HepG2 (cell line): Measurements from ENCODE around the gene PRR9. TPM values are rescaled to one million over a fixed set of nuclear protein-coding genes. Genes with fewer than 3 reads are reported as not detected.

Source experiments
- ATAC-seq: fragments of 200-7000 bp; cut with Tn5 transposase; 3 replicates; pipeline ENCODE4 v1.9.1; 2020; ENCODE audit warnings: mild to moderate bottlenecking, moderate library complexity
- BruUV-seq: library from RNA; stranded (reverse); fragments of 400-500 nt; replicated peaks from 2 replicates; lab custom pipeline; 2021; lab: Mats Ljungman, UMichigan
- CTCF ChIA-PET: fragments of 300-600 bp; formaldehyde crosslinking; extraction: SDS; loops from one replicate; lab custom pipeline; 2021; ENCODE audit warnings: low total read pairs, inconsistent platforms, low intra/inter-chr PET ratio; lab: Yijun Ruan, JAX
- POLR2A ChIA-PET: fragments of 350-600 bp; sonication (Branson Sonifier 250); formaldehyde crosslinking; loops from one replicate; lab custom pipeline; 2020; ENCODE audit warnings: antibody characterized with exemption, inconsistent platforms; lab: Yijun Ruan, JAX
- DNase-seq: peaks from one replicate; pipeline ENCODE4 v3.0.0-alpha.2; 2015; ENCODE audit warnings: low spot score
- FAIRE-seq: peaks from 3 replicates; lab custom pipeline; 2011; peaks lifted over from hg19 to GRCh38; lab: Jason Lieb, UNC
- H2AFZ ChIP-seq: one replicate; pipeline ENCODE4 v1.6.1; 2011; ENCODE audit warnings: low read length, inconsistent platforms
- H3K27ac ChIP-seq: fragments of 300-600 bp; 3 replicates; pipeline ENCODE4 v1.8.0; 2011; ENCODE audit warnings: mixed run types, mild to moderate bottlenecking, mixed read lengths, low read length, inconsistent platforms; ENCODE audit not compliant: insufficient read depth; ENCODE audit errors: extremely low read length
- H3K27me3 ChIP-seq, 2 experiments: fragments of 200-600 bp in 1 of 2; 2 replicates in 1 of 2; 3 replicates in 1 of 2; pipeline versions ENCODE4 v1.6.0 to v1.8.0; 2011; ENCODE audit warnings: low read length in 2 of 2, mild to moderate bottlenecking in 2 of 2, moderate library complexity in 2 of 2, inconsistent platforms in 1 of 2; ENCODE audit not compliant: insufficient read depth in 2 of 2, control insufficient read depth in 1 of 2
- H3K36me3 ChIP-seq, 2 experiments: fragments of 200-600 bp in 1 of 2; replicated peaks in 1 of 2; 2 replicates in 1 of 2; 3 replicates in 1 of 2; pipeline versions ENCODE4 v1.5.1 to v1.8.0; 2011; ENCODE audit warnings: low read length in 2 of 2, inconsistent platforms in 1 of 2; ENCODE audit not compliant: insufficient read depth in 2 of 2, control insufficient read depth in 1 of 2
- H3K4me1 ChIP-seq: 2 replicates; pipeline ENCODE4 v1.5.1; 2012; ENCODE audit warnings: low read length, inconsistent platforms; ENCODE audit not compliant: insufficient read depth
- H3K4me2 ChIP-seq: 2 replicates; pipeline ENCODE4 v1.6.0; 2011; ENCODE audit warnings: low read depth, low read length, inconsistent platforms
- H3K4me3 ChIP-seq, 3 experiments: fragments of 200-600 bp in 1 of 3; sonication (generic), shearing (Covaris generic) in 1 of 3; replicated peaks in 1 of 3; 2 replicates each; pipeline ENCODE4 v1.5.1; 2011 to 2016; ENCODE audit warnings: low read length in 3 of 3, inconsistent platforms in 2 of 3, low read depth in 2 of 3, mild to moderate bottlenecking in 2 of 3, control low read depth in 1 of 3, mixed read lengths in 1 of 3; ENCODE audit not compliant: insufficient read depth in 1 of 3
- H3K79me2 ChIP-seq: one replicate; pipeline ENCODE4 v1.6.1; 2011; ENCODE audit warnings: low read length, inconsistent platforms; ENCODE audit not compliant: insufficient read depth
- H3K9ac ChIP-seq: 2 replicates; pipeline ENCODE4 v1.6.0; 2011; ENCODE audit warnings: mild to moderate bottlenecking, low read depth, low read length, inconsistent platforms; ENCODE audit not compliant: insufficient read depth
- H3K9me3 ChIP-seq: 2 replicates; pipeline ENCODE4 v1.5.1; 2012; ENCODE audit warnings: mild to moderate bottlenecking, low read length
- H4K20me1 ChIP-seq: 2 replicates; pipeline ENCODE4 v1.6.0; 2011; ENCODE audit warnings: inconsistent platforms, mild to moderate bottlenecking, low read length, moderate library complexity; ENCODE audit not compliant: insufficient read depth
- ARNTL ChIP-seq: sonication (generic); formaldehyde crosslinking; IDR thresholded peaks from 2 replicates; pipeline ENCODE4 v1.4.0; 2020; ENCODE audit warnings: mild to moderate bottlenecking, missing genetic modification reagents
- BRCA1 ChIP-seq: sonication (generic); formaldehyde crosslinking; IDR thresholded peaks from 2 replicates; pipeline ENCODE4 v1.4.0; 2020; ENCODE audit warnings: missing genetic modification reagents
- FOXK2 ChIP-seq: fragments of 450-650 bp; IDR thresholded peaks from 2 replicates; pipeline ENCODE4 v1.6.1; 2016
- NFIB ChIP-seq: sonication (generic); formaldehyde crosslinking; IDR thresholded peaks from 2 replicates; pipeline ENCODE4 v1.9.0; 2021; ENCODE audit warnings: missing genetic modification reagents, mild to moderate bottlenecking, borderline replicate concordance
- SALL1 ChIP-seq: sonication (generic); formaldehyde crosslinking; IDR thresholded peaks from 2 replicates; pipeline ENCODE4 v1.8.0; 2022; ENCODE audit warnings: mild to moderate bottlenecking, missing genetic modification reagents
- ZC3H4 ChIP-seq: sonication (generic); formaldehyde crosslinking; IDR thresholded peaks from 2 replicates; pipeline ENCODE4 v1.4.0; 2020; ENCODE audit warnings: missing genetic modification reagents, borderline replicate concordance
- WGBS: methylation state at CpG from one replicate; pipeline ENCODE4 v1.1.6; 2017; ENCODE audit warnings: low lambda C conversion rate; 5-methylcytosine and 5-hydroxymethylcytosine counted together
- in situ Hi-C: cut with HindIII; loops from 2 replicates; pipeline ENCODE4 v1.10.0; 2017; ENCODE audit warnings: low pct_unique_long_range_greater_than_20kb; ENCODE audit not compliant: extremely low pct_ligation_motif_present
- intact Hi-C: fragments of 100-400 bp; cut with micrococcal nuclease; formaldehyde crosslinking; loops from one replicate; pipeline ENCODE4 v1.10.0; 2022; ENCODE audit not compliant: unreplicated experiment
- polyA plus RNA-seq, 8 experiments: library from polyadenylated mRNA; depleted of rRNA in 3 of 8; stranded (reverse) in 7 of 8; unstranded in 1 of 8; fragments of >200 nt; fragmentation: Illumina TruSeq in 4 of 8; extraction: Trizol in 4 of 8; gene quantifications; 2 replicates each; pipeline versions ENCODE4 v1.2.1 to v1.2.3, GENCODE V29; 2011 to 2016; ENCODE audit warnings: low read depth in 4 of 8, missing spikeins in 1 of 8, mixed read lengths in 1 of 8; ENCODE audit not compliant: insufficient read depth in 1 of 8
- total RNA-seq, 5 experiments: library from RNA; depleted of rRNA; stranded (reverse); fragments of >200 nt; fragmentation: Illumina TruSeq; extraction: Trizol; gene quantifications; 2 replicates each; pipeline ENCODE4 v1.2.3, GENCODE V29; 2016; ENCODE audit warnings: low read depth in 1 of 5
- TF ChIP-seq, protein P1 (sequence below): sonication (generic); formaldehyde crosslinking; IDR thresholded peaks from 2 replicates; pipeline ENCODE4 v1.5.1; 2020; ENCODE audit warnings: mild to moderate bottlenecking, moderate library complexity, missing genetic modification reagents
- TF ChIP-seq, protein P2 (sequence below): sonication (generic); formaldehyde crosslinking; IDR thresholded peaks from 2 replicates; pipeline ENCODE4 v1.4.0; 2020; ENCODE audit warnings: mild to moderate bottlenecking, missing genetic modification reagents
- TF ChIP-seq, protein P3 (sequence below): IDR thresholded peaks from 2 replicates; pipeline ENCODE4 v1.6.1; 2016; ENCODE audit warnings: low read depth, missing genetic modification reagents, missing compliant biosample characterization
- TF ChIP-seq, protein P4 (sequence below): sonication (generic); formaldehyde crosslinking; IDR thresholded peaks from 2 replicates; pipeline ENCODE4 v1.8.1; 2023; ENCODE audit warnings: mild to moderate bottlenecking, moderate library complexity, missing genetic modification reagents
- TF ChIP-seq, protein P5 (sequence below): sonication (generic); formaldehyde crosslinking; IDR thresholded peaks from 2 replicates; pipeline ENCODE4 v1.4.0; 2020; ENCODE audit warnings: missing genetic modification reagents
- TF ChIP-seq, protein P6 (sequence below): sonication (generic); formaldehyde crosslinking; IDR thresholded peaks from 2 replicates; pipeline ENCODE4 v1.4.0; 2020; ENCODE audit warnings: missing genetic modification reagents

Gene PRR9
- total and polyA plus RNA-seq, 2 of the 13 experiments (the other 11 are each of a cell fraction or from before 2014, with no cell fraction given) = not detected

DNA sequence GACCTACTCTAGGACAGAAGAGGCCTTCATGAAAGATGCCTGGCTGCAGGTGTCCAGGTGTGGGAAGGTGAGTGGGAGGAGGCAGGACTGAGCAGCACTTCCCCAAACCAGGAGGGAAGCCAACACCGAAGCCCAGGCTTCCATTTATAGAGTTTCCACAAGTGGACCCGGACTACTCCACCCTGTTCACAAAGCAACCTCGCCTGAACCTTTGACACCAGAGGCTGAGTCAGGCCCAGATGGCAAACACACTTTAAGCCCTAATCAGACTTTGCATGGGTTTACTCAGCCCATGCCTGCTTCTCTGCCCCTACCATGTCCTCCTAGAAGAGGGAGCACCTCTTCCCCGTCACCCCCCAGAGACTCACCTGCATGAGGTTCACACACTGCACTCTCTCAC lies 14.0 kb downstream of the PRR9 start:
- peak; percentile 66 for ATAC-seq
- TF ChIP-seq, protein P1, sequence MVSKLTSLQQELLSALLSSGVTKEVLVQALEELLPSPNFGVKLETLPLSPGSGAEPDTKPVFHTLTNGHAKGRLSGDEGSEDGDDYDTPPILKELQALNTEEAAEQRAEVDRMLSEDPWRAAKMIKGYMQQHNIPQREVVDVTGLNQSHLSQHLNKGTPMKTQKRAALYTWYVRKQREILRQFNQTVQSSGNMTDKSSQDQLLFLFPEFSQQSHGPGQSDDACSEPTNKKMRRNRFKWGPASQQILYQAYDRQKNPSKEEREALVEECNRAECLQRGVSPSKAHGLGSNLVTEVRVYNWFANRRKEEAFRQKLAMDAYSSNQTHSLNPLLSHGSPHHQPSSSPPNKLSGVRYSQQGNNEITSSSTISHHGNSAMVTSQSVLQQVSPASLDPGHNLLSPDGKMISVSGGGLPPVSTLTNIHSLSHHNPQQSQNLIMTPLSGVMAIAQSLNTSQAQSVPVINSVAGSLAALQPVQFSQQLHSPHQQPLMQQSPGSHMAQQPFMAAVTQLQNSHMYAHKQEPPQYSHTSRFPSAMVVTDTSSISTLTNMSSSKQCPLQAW (CRISPR knock-in tag) = no peak
- TF ChIP-seq ARNTL (CRISPR knock-in tag) (no peak), ZC3H4 (CRISPR knock-in tag) (no peak), SALL1 (no peak), FOXK2 (no peak), BRCA1 (CRISPR knock-in tag) (no peak), NFIB (CRISPR knock-in tag) (no peak)
- TF ChIP-seq, protein P2, sequence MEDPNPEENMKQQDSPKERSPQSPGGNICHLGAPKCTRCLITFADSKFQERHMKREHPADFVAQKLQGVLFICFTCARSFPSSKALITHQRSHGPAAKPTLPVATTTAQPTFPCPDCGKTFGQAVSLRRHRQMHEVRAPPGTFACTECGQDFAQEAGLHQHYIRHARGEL = no peak
- TF ChIP-seq, protein P3, sequence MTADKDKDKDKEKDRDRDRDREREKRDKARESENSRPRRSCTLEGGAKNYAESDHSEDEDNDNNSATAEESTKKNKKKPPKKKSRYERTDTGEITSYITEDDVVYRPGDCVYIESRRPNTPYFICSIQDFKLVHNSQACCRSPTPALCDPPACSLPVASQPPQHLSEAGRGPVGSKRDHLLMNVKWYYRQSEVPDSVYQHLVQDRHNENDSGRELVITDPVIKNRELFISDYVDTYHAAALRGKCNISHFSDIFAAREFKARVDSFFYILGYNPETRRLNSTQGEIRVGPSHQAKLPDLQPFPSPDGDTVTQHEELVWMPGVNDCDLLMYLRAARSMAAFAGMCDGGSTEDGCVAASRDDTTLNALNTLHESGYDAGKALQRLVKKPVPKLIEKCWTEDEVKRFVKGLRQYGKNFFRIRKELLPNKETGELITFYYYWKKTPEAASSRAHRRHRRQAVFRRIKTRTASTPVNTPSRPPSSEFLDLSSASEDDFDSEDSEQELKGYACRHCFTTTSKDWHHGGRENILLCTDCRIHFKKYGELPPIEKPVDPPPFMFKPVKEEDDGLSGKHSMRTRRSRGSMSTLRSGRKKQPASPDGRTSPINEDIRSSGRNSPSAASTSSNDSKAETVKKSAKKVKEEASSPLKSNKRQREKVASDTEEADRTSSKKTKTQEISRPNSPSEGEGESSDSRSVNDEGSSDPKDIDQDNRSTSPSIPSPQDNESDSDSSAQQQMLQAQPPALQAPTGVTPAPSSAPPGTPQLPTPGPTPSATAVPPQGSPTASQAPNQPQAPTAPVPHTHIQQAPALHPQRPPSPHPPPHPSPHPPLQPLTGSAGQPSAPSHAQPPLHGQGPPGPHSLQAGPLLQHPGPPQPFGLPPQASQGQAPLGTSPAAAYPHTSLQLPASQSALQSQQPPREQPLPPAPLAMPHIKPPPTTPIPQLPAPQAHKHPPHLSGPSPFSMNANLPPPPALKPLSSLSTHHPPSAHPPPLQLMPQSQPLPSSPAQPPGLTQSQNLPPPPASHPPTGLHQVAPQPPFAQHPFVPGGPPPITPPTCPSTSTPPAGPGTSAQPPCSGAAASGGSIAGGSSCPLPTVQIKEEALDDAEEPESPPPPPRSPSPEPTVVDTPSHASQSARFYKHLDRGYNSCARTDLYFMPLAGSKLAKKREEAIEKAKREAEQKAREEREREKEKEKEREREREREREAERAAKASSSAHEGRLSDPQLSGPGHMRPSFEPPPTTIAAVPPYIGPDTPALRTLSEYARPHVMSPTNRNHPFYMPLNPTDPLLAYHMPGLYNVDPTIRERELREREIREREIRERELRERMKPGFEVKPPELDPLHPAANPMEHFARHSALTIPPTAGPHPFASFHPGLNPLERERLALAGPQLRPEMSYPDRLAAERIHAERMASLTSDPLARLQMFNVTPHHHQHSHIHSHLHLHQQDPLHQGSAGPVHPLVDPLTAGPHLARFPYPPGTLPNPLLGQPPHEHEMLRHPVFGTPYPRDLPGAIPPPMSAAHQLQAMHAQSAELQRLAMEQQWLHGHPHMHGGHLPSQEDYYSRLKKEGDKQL (CRISPR knock-in tag) = no peak
- TF ChIP-seq, protein P4, sequence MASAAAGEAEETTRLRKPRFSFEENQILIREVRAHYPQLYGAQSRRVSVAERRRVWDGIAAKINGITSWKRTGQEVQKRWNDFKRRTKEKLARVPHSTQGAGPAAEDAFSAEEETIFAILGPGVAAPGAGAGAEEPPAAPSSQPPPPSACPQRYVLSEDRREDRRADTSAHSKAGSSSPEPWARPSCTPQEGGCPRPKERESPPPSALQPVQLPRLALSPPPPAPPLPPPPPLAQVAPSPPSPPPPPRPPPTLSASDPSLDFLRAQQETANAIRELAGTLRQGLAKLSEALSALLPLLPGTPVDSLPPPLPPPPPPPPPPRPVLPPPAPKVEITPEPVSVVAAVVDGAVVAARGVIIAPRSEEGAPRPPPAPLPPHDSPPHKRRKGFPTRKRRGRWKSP (CRISPR knock-in tag) = no peak
- TF ChIP-seq, protein P5, sequence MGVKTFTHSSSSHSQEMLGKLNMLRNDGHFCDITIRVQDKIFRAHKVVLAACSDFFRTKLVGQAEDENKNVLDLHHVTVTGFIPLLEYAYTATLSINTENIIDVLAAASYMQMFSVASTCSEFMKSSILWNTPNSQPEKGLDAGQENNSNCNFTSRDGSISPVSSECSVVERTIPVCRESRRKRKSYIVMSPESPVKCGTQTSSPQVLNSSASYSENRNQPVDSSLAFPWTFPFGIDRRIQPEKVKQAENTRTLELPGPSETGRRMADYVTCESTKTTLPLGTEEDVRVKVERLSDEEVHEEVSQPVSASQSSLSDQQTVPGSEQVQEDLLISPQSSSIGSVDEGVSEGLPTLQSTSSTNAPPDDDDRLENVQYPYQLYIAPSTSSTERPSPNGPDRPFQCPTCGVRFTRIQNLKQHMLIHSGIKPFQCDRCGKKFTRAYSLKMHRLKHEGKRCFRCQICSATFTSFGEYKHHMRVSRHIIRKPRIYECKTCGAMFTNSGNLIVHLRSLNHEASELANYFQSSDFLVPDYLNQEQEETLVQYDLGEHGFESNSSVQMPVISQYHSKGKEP = no peak
- TF ChIP-seq, protein P6, sequence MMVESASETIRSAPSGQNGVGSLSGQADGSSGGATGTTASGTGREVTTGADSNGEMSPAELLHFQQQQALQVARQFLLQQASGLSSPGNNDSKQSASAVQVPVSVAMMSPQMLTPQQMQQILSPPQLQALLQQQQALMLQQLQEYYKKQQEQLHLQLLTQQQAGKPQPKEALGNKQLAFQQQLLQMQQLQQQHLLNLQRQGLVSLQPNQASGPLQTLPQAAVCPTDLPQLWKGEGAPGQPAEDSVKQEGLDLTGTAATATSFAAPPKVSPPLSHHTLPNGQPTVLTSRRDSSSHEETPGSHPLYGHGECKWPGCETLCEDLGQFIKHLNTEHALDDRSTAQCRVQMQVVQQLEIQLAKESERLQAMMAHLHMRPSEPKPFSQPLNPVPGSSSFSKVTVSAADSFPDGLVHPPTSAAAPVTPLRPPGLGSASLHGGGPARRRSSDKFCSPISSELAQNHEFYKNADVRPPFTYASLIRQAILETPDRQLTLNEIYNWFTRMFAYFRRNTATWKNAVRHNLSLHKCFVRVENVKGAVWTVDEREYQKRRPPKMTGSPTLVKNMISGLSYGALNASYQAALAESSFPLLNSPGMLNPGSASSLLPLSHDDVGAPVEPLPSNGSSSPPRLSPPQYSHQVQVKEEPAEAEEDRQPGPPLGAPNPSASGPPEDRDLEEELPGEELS (CRISPR knock-in tag) = no peak

More for the DNA sequence above, 14.0 kb downstream of the PRR9 start:
- FAIRE-seq = no peak
- in situ Hi-C loops = no loop called here
- no peaks in the 10 kb centered on the region for H4K20me1 ChIP-seq
- H3K27ac ChIP-seq = no peak overlapping the region
- no peaks in the 10 kb centered on the region for H3K79me2 ChIP-seq
- no peak for DNase-seq
- H3K4me2 ChIP-seq = no peak overlapping the region
- no TSS peak for BruUV-seq
- CTCF ChIA-PET = no interaction called here
- no peak overlapping the region for H2AFZ ChIP-seq
- intact Hi-C loops = no loop called here
- H3K9me3 ChIP-seq = no peaks in the 10 kb centered on the region
- no peaks in the 10 kb centered on the region; a peak in 1 of 5 replicates for H3K27me3 ChIP-seq
- no peaks in the 10 kb centered on the region for H3K36me3 ChIP-seq
- POLR2A ChIA-PET = no interaction called here
- no peaks in the 10 kb centered on the region for H3K4me1 ChIP-seq
- H3K4me3 ChIP-seq = no peak overlapping the region
- H3K9ac ChIP-seq = no peak overlapping the region
- WGBS = 2% methylated on average over 3 of the region's 4 CpGs
